Testis (tissue), 3 donors: ENCODE results near the gene TMEM269. TPM values are rescaled to one million over a fixed set of nuclear protein-coding genes. Genes with fewer than 3 reads are reported as not detected.

ENCODE experiments used
- DNase-seq: peaks from one replicate; pipeline ENCODE4 v3.0.0-alpha.2; 2019
- H3K27ac ChIP-seq, 2 donors: fragments of 200-600 bp; sonication (generic); one replicate each; pipeline ENCODE4 v1.5.1; 2019
- H3K27me3 ChIP-seq: fragments of 200-600 bp; sonication (generic); one replicate; pipeline ENCODE4 v1.5.1; 2019
- H3K36me3 ChIP-seq: fragments of 200-600 bp; sonication (generic); one replicate; pipeline ENCODE4 v1.5.1; 2017; ENCODE audit warnings: low read depth; ENCODE audit errors: missing control alignments
- H3K4me1 ChIP-seq: fragments of 200-600 bp; sonication (generic); one replicate; pipeline ENCODE4 v1.5.1; 2019
- H3K4me3 ChIP-seq, 2 donors: fragments of 200-600 bp; sonication (generic); one replicate each; pipeline ENCODE4 v1.5.1; 2017 to 2019
- H3K9me3 ChIP-seq: fragments of 200-600 bp; sonication (generic); one replicate; pipeline ENCODE4 v1.5.1; 2017
- CTCF ChIP-seq, 3 experiments: fragments of 450-650 bp in 2 of 3; fragments of 200-600 bp in 1 of 3; sonication (generic) in 1 of 3; IDR thresholded peaks; one replicate each; pipeline ENCODE4 v1.5.1; 2016 to 2019; ENCODE audit warnings: antibody characterized with exemption in 3 of 3, mild to moderate bottlenecking in 2 of 3, moderate library complexity in 1 of 3
- POLR2A ChIP-seq: fragments of 450-650 bp; IDR thresholded peaks from one replicate; pipeline ENCODE4 v1.6.1; 2017; ENCODE audit warnings: antibody characterized with exemption, mild to moderate bottlenecking, moderate library complexity
- WGBS, 2 donors: methylation state at CpG; one replicate each; pipeline ENCODE4 v1.1.5; 2018; 5-methylcytosine and 5-hydroxymethylcytosine counted together
- intact Hi-C: fragments of 100-400 bp; cut with DNase I; formaldehyde crosslinking; loops from one replicate; pipeline ENCODE4 v1.15.1; 2023; ENCODE audit warnings: low total_unique reads
- polyA plus RNA-seq: library from polyadenylated mRNA; stranded (reverse); fragments of 350-450 nt; fragmentation: Illumina TruSeq; extraction: RNeasy Lipid Tissue Mini Kit (QIAGEN cat#74804); gene quantifications from one replicate; pipeline ENCODE4 v1.2.3, GENCODE V29; 2014; ENCODE audit warnings: low read depth, low replicate concordance; ENCODE audit not compliant: insufficient read depth
- total RNA-seq, 2 donors: library from RNA; depleted of rRNA; stranded (reverse); fragments of >200 nt; gene quantifications; one replicate each; pipeline ENCODE4 v1.2.3, GENCODE V29; 2016

The TMEM269 gene
- total and polyA plus RNA-seq, 3 donors from 2014 or later, result 0.68 to 3.5 (median 1.6) TPM

GRCh38 chr1:42759114-42759513 lies 25.7 kb upstream of the TMEM269 start:
- intact Hi-C loops, result no loop called here
- no peak for DNase-seq
- no peaks in the 10 kb centered on the region for H3K9me3 ChIP-seq
- H3K27ac ChIP-seq, result no peak overlapping the region
- TF ChIP-seq POLR2A (no peak), CTCF (IDR thresholded peaks at IDR 0.05) (no peak)
- H3K4me3 ChIP-seq, result no peak overlapping the region
- H3K27me3 ChIP-seq, result no peaks in the 10 kb centered on the region
- WGBS, 2 donors, result 67 to 84% methylated on average over 6 to 9 of the region's 9 CpGs
- H3K4me1 ChIP-seq, result no peaks in the 10 kb centered on the region
- no peaks in the 10 kb centered on the region for H3K36me3 ChIP-seq

- Histone ChIP-seq H3K36me3 (no peaks in the 10 kb centered on the region), H3K27ac (no peak overlapping the region), H3K9me3 (no peaks in the 10 kb centered on the region), H3K4me3 (no peak overlapping the region), H3K27me3 (no peaks in the 10 kb centered on the region), H3K4me1 (peaks cover 13% of the 10 kb centered on the region)
- intact Hi-C loops, result no loop called here
- 91 to 92% methylated on average over 4 of the region's 4 CpGs for WGBS, 2 donors
- TF ChIP-seq POLR2A (no peak), CTCF (IDR thresholded peaks at IDR 0.05) (no peak)
- no peak for DNase-seq
These were observed 23.2 kb upstream of the TMEM269 start for GRCh38 chr1:42761567-42761966.

- peaks cover 13% of the 10 kb centered on the region for H3K4me1 ChIP-seq
- no peaks in the 10 kb centered on the region for H3K9me3 ChIP-seq
- TF ChIP-seq CTCF (IDR thresholded peaks at IDR 0.05) (no peak), POLR2A (no peak)
- no peaks in the 10 kb centered on the region for H3K27me3 ChIP-seq
- DNase-seq, result no peak
- WGBS, 2 donors, result 74 to 76% methylated on average over 5 of the region's 5 CpGs
- H3K4me3 ChIP-seq, result no peak overlapping the region
- H3K36me3 ChIP-seq, result no peaks in the 10 kb centered on the region
- no peak overlapping the region for H3K27ac ChIP-seq
- intact Hi-C loops, result no loop called here
These were observed 22.5 kb upstream of the TMEM269 start for GRCh38 chr1:42762269-42762668.

- Histone ChIP-seq H3K4me1 (peaks cover 13% of the 10 kb centered on the region), H3K36me3 (no peaks in the 10 kb centered on the region), H3K9me3 (no peaks in the 10 kb centered on the region), H3K27me3 (no peaks in the 10 kb centered on the region), H3K27ac (peak overlapping the region in 1 of 2 donors; percentile 91), H3K4me3 (peak overlapping the region; percentile 90 to 94)
- TF ChIP-seq POLR2A, result no peak
- TF ChIP-seq CTCF (IDR thresholded peaks at IDR 0.05), result no peak
- WGBS, 2 donors, result 4 to 7% methylated on average over 7 of the region's 7 CpGs
- intact Hi-C loops, result no loop called here
- no peak for DNase-seq
These were observed 19.5 kb upstream of the TMEM269 start for GRCh38 chr1:42765269-42765668.

GRCh38 chr1:42765832-42766740 lies 18.7 kb upstream of the TMEM269 start:
- H3K27ac ChIP-seq, result peak overlapping the region; percentile 83 to 91
- peak; percentile 17 to 35 (median 27) for TF ChIP-seq CTCF (IDR thresholded peaks at IDR 0.05)
- no peak for TF ChIP-seq POLR2A
- intact Hi-C loops, result no loop called here
- peak overlapping the region; percentile 90 to 94 for H3K4me3 ChIP-seq
- H3K36me3 ChIP-seq, result no peaks in the 10 kb centered on the region
- DNase-seq, result peak; percentile 41
- no peaks in the 10 kb centered on the region for H3K9me3 ChIP-seq
- peaks cover 13% of the 10 kb centered on the region for H3K4me1 ChIP-seq
- WGBS, 2 donors, result 0 to 1% methylated on average over 13 to 44 of the region's 44 CpGs
- no peaks in the 10 kb centered on the region for H3K27me3 ChIP-seq
